BJ (cell line): ENCODE results near the gene CLIC4. TPM values are rescaled to one million over a fixed set of nuclear protein-coding genes. Genes with fewer than 3 reads are reported as not detected.
"Not testable (repeated sequence)": the region's sequence is repeated elsewhere in the genome, so short reads cannot be mapped to it uniquely, and the experiment has no call there.

Source experiments
- CTCF ChIA-PET: fragments of 350-600 bp; formaldehyde crosslinking; extraction: SDS; loops from one replicate; lab custom pipeline; 2021; ENCODE audit warnings: antibody characterized with exemption, inconsistent platforms; lab: Yijun Ruan, JAX
- POLR2A ChIA-PET: fragments of 300-600 bp; sonication (Branson Sonifier 250); formaldehyde crosslinking; extraction: SDS; loops from one replicate; lab custom pipeline; 2021; ENCODE audit warnings: antibody characterized with exemption; lab: Charles Lee
- DNase-seq: peaks from one replicate; pipeline ENCODE4 v3.0.0-alpha.2; 2011; ENCODE audit warnings: low read depth
- H3K27me3 ChIP-seq: 2 replicates; pipeline ENCODE4 v1.6.0; 2011; ENCODE audit warnings: low read length; ENCODE audit not compliant: control insufficient read depth, insufficient read depth
- H3K36me3 ChIP-seq: 2 replicates; pipeline ENCODE4 v1.5.1; 2011; ENCODE audit warnings: low read length; ENCODE audit not compliant: control insufficient read depth, insufficient read depth
- H3K4me3 ChIP-seq: 2 replicates; pipeline ENCODE4 v1.5.1; 2011; ENCODE audit warnings: low read depth, mild to moderate bottlenecking, control low read depth, low read length
- CTCF ChIP-seq: IDR thresholded peaks from 2 replicates; pipeline ENCODE4 v1.5.1; 2011; ENCODE audit warnings: low read depth, mild to moderate bottlenecking, control low read depth, inconsistent platforms, low read length, moderate library complexity; ENCODE audit not compliant: insufficient read depth
- polyA plus RNA-seq: library from polyadenylated mRNA; depleted of rRNA; stranded (reverse); fragments of >200 nt; gene quantifications from 2 replicates; pipeline ENCODE4 v1.2.3, GENCODE V29; 2011

Gene CLIC4
- polyA plus RNA-seq, 1 experiment: 275 TPM

GRCh38 chr1:24749886-24750285, 4.6 kb downstream of the CLIC4 start:
- ChIA-PET POLR2A (no interaction called here), CTCF (interaction anchor here (0.7 to 1.1 kb wide), 5 partner anchors 15 to 81 kb away, joined by 3 to 5 read pairs (median 3); no protein-coding TSS in a partner anchor)
- TF ChIP-seq CTCF: no peak
- Histone ChIP-seq H3K27me3 (no peaks in the 10 kb centered on the region), H3K4me3 (no peak overlapping the region), H3K36me3 (no peaks in the 10 kb centered on the region)
- DNase-seq: no peak

- Histone ChIP-seq H3K4me3 (no peak overlapping the region), H3K36me3 (no peaks in the 10 kb centered on the region), H3K27me3 (no peaks in the 10 kb centered on the region)
- CTCF ChIA-PET: interaction anchor here (1.1 to 1.9 kb wide), 6 partner anchors 16 to 79 kb away, joined by 3 to 9 read pairs (median 3); no protein-coding TSS in a partner anchor
- TF ChIP-seq CTCF: no peak
- DNase-seq: no peak
- POLR2A ChIA-PET: interaction anchor here (0.6 to 1.0 kb wide), 2 partner anchors 79 to 88 kb away, joined by 3 to 9 read pairs; no protein-coding TSS in a partner anchor
These were observed 6.6 kb downstream of the CLIC4 start for GRCh38 chr1:24751833-24752232.

GRCh38 chr1:24752305-24752704, 7.1 kb downstream of the CLIC4 start:
- ChIA-PET POLR2A (interaction anchor here (1.0 kb wide), 1 partner anchor 78 kb away, joined by 3 read pairs; no protein-coding TSS in a partner anchor), CTCF (interaction anchor here (1.1 to 1.9 kb wide), 6 partner anchors 15 to 78 kb away, joined by 3 to 9 read pairs (median 3); no protein-coding TSS in a partner anchor)
- H3K27me3 ChIP-seq: no peaks in the 10 kb centered on the region
- no peak for TF ChIP-seq CTCF
- H3K36me3 ChIP-seq: no peaks in the 10 kb centered on the region
- DNase-seq: no peak
- H3K4me3 ChIP-seq: no peak overlapping the region

- DNase-seq: no peak
- Histone ChIP-seq H3K36me3 (no peaks in the 10 kb centered on the region; the same call in 1 of the 2 replicates), H3K27me3 (no peaks in the 10 kb centered on the region), H3K4me3 (no peak overlapping the region)
- ChIA-PET CTCF (interaction anchor here (1.0 kb wide), 1 partner anchor 66 kb away, joined by 7 read pairs; no protein-coding TSS in a partner anchor), POLR2A (interaction anchor here (1.0 to 1.4 kb wide), 2 partner anchors 9 to 16 kb away, joined by 5 to 6 read pairs; partner anchors contain the start of gene CLIC4)
- TF ChIP-seq CTCF: no peak
These were observed 9.0 kb downstream of the CLIC4 start for GRCh38 chr1:24754229-24754628.

- H3K27me3 ChIP-seq, DNase-seq, H3K36me3 ChIP-seq, H3K4me3 ChIP-seq: not testable (repeated sequence)
- POLR2A ChIA-PET: interaction anchor here (0.6 kb wide), 1 partner anchor 36 kb away, joined by 10 read pairs; no protein-coding TSS in a partner anchor
- CTCF ChIA-PET: interaction anchor here (1.1 kb wide), 1 partner anchor 67 kb away, joined by 5 read pairs; no protein-coding TSS in a partner anchor
These were observed 10.1 kb downstream of the CLIC4 start for GRCh38 chr1:24755323-24755722.
